HG03045 (cell line): ENCODE measurements around the gene CPTP.
A peak's percentile ranks its signal among the peaks of the same experiment; 100 is the strongest.

Experiments
- ATAC-seq: cut with Tn5 transposase; IDR thresholded peaks from one replicate; pipeline ENCODE4 v1.9.1; 2021; ENCODE audit warnings: mild to moderate bottlenecking, moderate library complexity; ENCODE audit not compliant: unreplicated experiment

CPTP gene

GRCh38 chr1:1347026-1347595 is 22.5 kb downstream of the CPTP start:
- ATAC-seq, result no peak

- no peak for ATAC-seq
Measured at GRCh38 chr1:1347663-1348419, 23.2 kb downstream of the CPTP start.

- ATAC-seq, result peak; percentile 25
Measured at GRCh38 chr1:1348420-1349255, 24.0 kb downstream of the CPTP start.

GRCh38 chr1:1349256-1350012 is 24.8 kb downstream of the CPTP start, which contains the start of gene DVL1:
Gene DVL1 (minus strand): TSS chr1:1349418. CDS start chr1:1349065, 353 bp downstream.
- peak; percentile 63 for ATAC-seq

GRCh38 chr1:1351511-1352427 is 27.2 kb downstream of the CPTP start:
- ATAC-seq, result no peak

GRCh38 chr1:1352786-1353388 is 28.3 kb downstream of the CPTP start:
- no peak for ATAC-seq

GRCh38 chr1:1353389-1354151 is 29.0 kb downstream of the CPTP start:
- no peak for ATAC-seq

- ATAC-seq, result no peak
Measured at GRCh38 chr1:1354271-1355247, 30.0 kb downstream of the CPTP start.

GRCh38 chr1:1355416-1355815 is 30.8 kb downstream of the CPTP start:
- ATAC-seq, result no peak

- no peak for ATAC-seq
Measured at GRCh38 chr1:1356166-1356795, 31.7 kb downstream of the CPTP start.

GRCh38 chr1:1356796-1357401 is 32.3 kb downstream of the CPTP start:
- no peak for ATAC-seq

- ATAC-seq, result no peak
Measured at GRCh38 chr1:1357871-1358432, 33.4 kb downstream of the CPTP start.

- no peak for ATAC-seq
Measured at GRCh38 chr1:1358433-1359271, 34.0 kb downstream of the CPTP start, which contains the start of gene MXRA8. Gene MXRA8 (minus strand): TSS chr1:1358555. CDS start chr1:1358504, 51 bp downstream.

- ATAC-seq, result no peak
Measured at GRCh38 chr1:1359308-1359663, 34.7 kb downstream of the CPTP start.

GRCh38 chr1:1359664-1360468 is 35.3 kb downstream of the CPTP start:
- ATAC-seq, result no peak
